Gastrocnemius medialis (tissue), 4 donors: ENCODE data around the gene MSTO1. TPM values are rescaled to one million over a fixed set of nuclear protein-coding genes. Genes with fewer than 3 reads are reported as not detected.
A peak's percentile ranks its signal among the peaks of the same experiment; 100 is the strongest.
"Not testable (repeated sequence)": the region's sequence is repeated elsewhere in the genome, so short reads cannot be mapped to it uniquely, and the experiment has no call there.

Experiments
- ATAC-seq, 2 donors: fragments of 150-250 bp; one replicate each; pipeline ENCODE4 v1.9.1; 2016
- DNase-seq, 2 donors: peaks; one replicate each; pipeline ENCODE4 v3.0.0-alpha.2; 2019
- H3K27ac ChIP-seq, 4 donors: fragments of 200-600 bp; sonication (generic); 1 replicate in 1 of 4; 2 replicates in 3 of 4; pipeline ENCODE4 v1.5.1; 2016 to 2018; ENCODE audit warnings: mild to moderate bottlenecking in 2 of 4, moderate library complexity in 1 of 4
- H3K27me3 ChIP-seq, 3 donors: fragments of 200-600 bp; sonication (generic) in 2 of 3; 1 replicate in 1 of 3; 2 replicates in 2 of 3; pipeline versions ENCODE4 v1.5.1 to v1.6.0; 2016 to 2019; ENCODE audit warnings: mild to moderate bottlenecking in 1 of 3, moderate library complexity in 1 of 3
- H3K36me3 ChIP-seq, 2 donors: fragments of 200-600 bp; sonication (generic) in 1 of 2; one replicate each; pipeline ENCODE4 v1.5.1; 2017 to 2018
- H3K4me1 ChIP-seq, 2 donors: fragments of 200-600 bp; sonication (generic) in 1 of 2; one replicate each; pipeline ENCODE4 v1.5.1; 2016 to 2017; ENCODE audit warnings: mild to moderate bottlenecking in 2 of 2
- H3K4me3 ChIP-seq, 4 donors: fragments of 200-600 bp; sonication (generic) in 3 of 4; 1 replicate in 1 of 4; 2 replicates in 3 of 4; pipeline ENCODE4 v1.5.1; 2016 to 2019; ENCODE audit warnings: mild to moderate bottlenecking in 2 of 4
- H3K9me3 ChIP-seq, 3 donors: fragments of 200-600 bp; sonication (generic) in 2 of 3; 1 replicate in 1 of 3; 2 replicates in 2 of 3; pipeline ENCODE4 v1.5.1; 2016 to 2019
- CTCF ChIP-seq, 5 experiments: fragments of 450-650 bp in 3 of 5; fragments of 200-600 bp in 2 of 5; sonication (generic) in 2 of 5; IDR thresholded peaks in 4 of 5; conservative IDR thresholded peaks in 1 of 5; 1 replicate in 4 of 5; 2 replicates in 1 of 5; pipeline ENCODE4 v1.5.1; 2016 to 2019; ENCODE audit warnings: antibody characterized with exemption in 5 of 5, mild to moderate bottlenecking in 3 of 5, moderate library complexity in 3 of 5
- POLR2A ChIP-seq, 2 donors: fragments of 450-650 bp; IDR thresholded peaks; one replicate each; pipeline ENCODE4 v1.6.1; 2017; ENCODE audit warnings: antibody characterized with exemption in 2 of 2, mild to moderate bottlenecking in 2 of 2, moderate library complexity in 2 of 2
- in situ Hi-C, 4 donors: fragments of 200-750 bp; cut with MboI; loops; one replicate each; pipeline versions ENCODE4 v1.15.0 to v1.8.0; 2017; ENCODE audit warnings: low sequenced_read_pairs in 4 of 4
- intact Hi-C: fragments of 100-400 bp; cut with DNase I; formaldehyde crosslinking; loops from one replicate; pipeline ENCODE4 v1.15.1; 2023; ENCODE audit warnings: low total_unique reads
- total RNA-seq, 4 donors: library from RNA; depleted of rRNA; stranded (reverse); fragments of >200 nt; gene quantifications; one replicate each; pipeline versions ENCODE4 v1.1.0 to v1.2.3, GENCODE V29; 2016

The MSTO1 gene
- total RNA-seq, 4 donors from 2014 or later = 1.7 to 3.1 (median 2.3) TPM

DNA sequence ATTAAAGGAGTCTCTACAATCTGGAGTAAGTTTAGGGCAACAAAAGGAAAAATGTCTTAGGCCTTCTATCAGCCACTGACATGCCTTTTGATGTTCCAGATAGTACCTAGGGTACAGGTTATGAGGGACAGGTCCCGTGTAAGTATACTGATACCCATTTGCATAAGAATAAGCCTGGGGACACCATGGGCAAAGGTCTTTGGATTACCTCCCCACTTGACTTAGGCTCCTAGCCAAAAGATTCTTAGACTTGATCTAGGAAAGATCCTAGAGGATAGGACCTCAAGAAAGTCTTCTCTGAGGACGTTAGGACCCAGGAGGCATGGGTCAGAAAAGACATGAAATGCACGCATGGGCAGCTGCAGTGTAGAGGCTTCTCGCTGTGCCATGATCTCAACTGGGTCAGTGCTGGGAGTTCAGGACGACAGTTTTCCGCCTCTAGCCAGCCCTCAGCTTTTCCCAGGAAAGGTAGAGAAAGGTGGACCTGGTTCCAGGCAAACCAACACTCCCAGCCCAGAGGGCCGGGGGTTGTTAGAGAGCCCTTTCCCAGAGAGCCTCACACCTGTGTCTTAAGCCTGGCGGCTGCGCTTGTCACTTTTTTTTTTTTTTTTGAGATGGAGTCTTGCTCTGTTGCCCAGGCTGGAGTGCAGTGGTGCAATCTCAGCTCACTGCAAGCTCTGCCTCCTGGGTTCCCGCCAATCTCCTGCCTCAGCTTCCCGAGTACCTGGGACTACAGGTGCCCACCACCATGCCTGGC lies 26.6 kb downstream of the MSTO1 start:
- intact Hi-C loops = no loop called here
- Histone ChIP-seq H3K9me3 (no peaks in the 10 kb centered on the region), H3K4me1 (no peaks in the 10 kb centered on the region), H3K36me3 (no peaks in the 10 kb centered on the region), H3K27me3 (no peaks in the 10 kb centered on the region), H3K27ac (peak overlapping the region in 1 of 4 donors; percentile 18), H3K4me3 (peak overlapping the region in 1 of 4 donors; percentile 40)
- DNase-seq (no peak), ATAC-seq (no peak)
- TF ChIP-seq CTCF (IDR thresholded peaks at IDR 0.05 in 4 of 5, conservative IDR thresholded peaks at IDR 0.05 in 1 of 5) = no peak
- TF ChIP-seq POLR2A (IDR thresholded peaks at IDR 0.05) = no peak
- in situ Hi-C loops = no loop called here

GRCh38 chr1:155640367-155640766 lies 30.3 kb downstream of the MSTO1 start:
- H3K9me3 ChIP-seq = no peaks in the 10 kb centered on the region
- ATAC-seq (no peak), DNase-seq (no peak)

GRCh38 chr1:155642559-155643180 lies 32.7 kb downstream of the MSTO1 start:
- in situ Hi-C loops, ATAC-seq, H3K9me3 ChIP-seq, H3K4me1 ChIP-seq, intact Hi-C loops, H3K27ac ChIP-seq, H3K4me3 ChIP-seq, H3K27me3 ChIP-seq, DNase-seq, H3K36me3 ChIP-seq: not testable (repeated sequence)

More at GRCh38 chr1:155640367-155640766, 30.3 kb downstream of the MSTO1 start:
- H3K27me3 ChIP-seq = no peaks in the 10 kb centered on the region
- H3K27ac ChIP-seq = no peak overlapping the region
- in situ Hi-C loops = no loop called here
- no peak overlapping the region for H3K4me3 ChIP-seq
- peaks cover 3 to 5% of the 10 kb centered on the region in 2 donors for H3K4me1 ChIP-seq
- intact Hi-C loops = no loop called here
- H3K36me3 ChIP-seq = no peaks in the 10 kb centered on the region
- TF ChIP-seq CTCF (IDR thresholded peaks at IDR 0.05 in 4 of 5, conservative IDR thresholded peaks at IDR 0.05 in 1 of 5) = no peak
- TF ChIP-seq POLR2A (IDR thresholded peaks at IDR 0.05) = no peak

DNA sequence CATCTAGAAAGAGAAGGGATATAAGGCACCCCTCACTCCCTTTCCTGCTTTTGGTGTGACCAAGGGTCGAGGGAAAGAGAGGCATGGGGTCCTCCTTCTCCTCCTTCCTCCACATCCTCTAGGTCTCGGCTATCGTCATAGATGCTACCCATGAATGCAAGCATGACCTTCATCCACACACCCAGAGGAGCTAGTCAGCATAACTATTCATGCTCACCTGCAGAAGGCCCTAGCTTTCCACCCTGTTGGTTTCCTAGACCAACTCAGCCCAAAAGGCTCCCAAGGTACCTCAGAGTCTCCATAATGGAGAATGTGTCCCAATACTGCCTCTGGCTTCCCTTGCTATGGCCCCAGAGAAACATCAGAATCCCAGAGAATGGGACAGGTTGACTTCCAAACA lies 33.2 kb downstream of the MSTO1 start:
- Histone ChIP-seq H3K27me3 (no peaks in the 10 kb centered on the region), H3K4me1 (peaks cover 5 to 8% of the 10 kb centered on the region in 2 donors), H3K9me3 (no peaks in the 10 kb centered on the region), H3K36me3 (no peaks in the 10 kb centered on the region), H3K4me3 (no peak overlapping the region), H3K27ac (no peak overlapping the region)
- intact Hi-C loops (no loop called here), in situ Hi-C loops (no loop called here)
- ATAC-seq (no peak), DNase-seq (no peak)
- TF ChIP-seq POLR2A (IDR thresholded peaks at IDR 0.05) (no peak), CTCF (IDR thresholded peaks at IDR 0.05 in 4 of 5, conservative IDR thresholded peaks at IDR 0.05 in 1 of 5) (no peak)

DNA sequence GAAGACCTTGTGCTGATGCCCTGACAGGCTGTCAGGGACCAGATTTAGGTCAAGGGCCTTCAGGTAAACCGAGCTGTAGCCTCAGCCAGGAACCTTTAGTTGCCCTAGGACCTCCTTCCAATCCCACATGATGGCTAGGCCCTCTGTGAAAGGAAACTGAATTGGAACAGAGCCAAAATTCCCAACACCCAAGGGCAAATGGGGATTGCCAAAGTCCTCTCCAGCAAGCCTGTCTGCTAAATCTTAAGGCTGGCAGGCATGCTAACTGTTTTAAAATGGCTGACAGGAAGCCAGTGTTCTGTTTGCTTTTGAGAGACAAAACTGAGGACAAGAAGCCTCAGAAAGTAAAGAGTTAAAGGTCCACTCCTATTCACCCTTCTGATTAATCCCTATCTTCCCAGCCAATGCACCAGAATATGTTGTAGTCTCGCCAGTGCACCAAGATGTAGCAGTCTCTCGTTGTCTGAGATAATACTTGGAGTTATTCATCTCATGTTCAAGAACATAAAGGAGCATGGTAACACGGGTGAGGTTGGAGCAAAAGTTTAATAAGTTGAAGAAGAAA lies 35.1 kb downstream of the MSTO1 start:
- TF ChIP-seq CTCF (IDR thresholded peaks at IDR 0.05 in 4 of 5, conservative IDR thresholded peaks at IDR 0.05 in 1 of 5) (no peak), POLR2A (IDR thresholded peaks at IDR 0.05) (no peak)
- Histone ChIP-seq H3K27me3 (peaks cover 0 to 2% (median 0%) of the 10 kb centered on the region in 3 donors), H3K27ac (no peak overlapping the region), H3K9me3 (no peaks in the 10 kb centered on the region), H3K4me3 (no peak overlapping the region), H3K36me3 (no peaks in the 10 kb centered on the region), H3K4me1 (peaks cover 5 to 8% of the 10 kb centered on the region in 2 donors)
- no peak for ATAC-seq
- no peak for DNase-seq
- in situ Hi-C loops (no loop called here), intact Hi-C loops (no loop called here)
